Measurements from ENCODE around the gene TVP23C.
A peak's percentile ranks its signal among the peaks of the same experiment; 100 is the strongest.
"Not testable (repeated sequence)": the region's sequence is repeated elsewhere in the genome, so short reads cannot be mapped to it uniquely, and the experiment has no call there.

TVP23C gene

DNA sequence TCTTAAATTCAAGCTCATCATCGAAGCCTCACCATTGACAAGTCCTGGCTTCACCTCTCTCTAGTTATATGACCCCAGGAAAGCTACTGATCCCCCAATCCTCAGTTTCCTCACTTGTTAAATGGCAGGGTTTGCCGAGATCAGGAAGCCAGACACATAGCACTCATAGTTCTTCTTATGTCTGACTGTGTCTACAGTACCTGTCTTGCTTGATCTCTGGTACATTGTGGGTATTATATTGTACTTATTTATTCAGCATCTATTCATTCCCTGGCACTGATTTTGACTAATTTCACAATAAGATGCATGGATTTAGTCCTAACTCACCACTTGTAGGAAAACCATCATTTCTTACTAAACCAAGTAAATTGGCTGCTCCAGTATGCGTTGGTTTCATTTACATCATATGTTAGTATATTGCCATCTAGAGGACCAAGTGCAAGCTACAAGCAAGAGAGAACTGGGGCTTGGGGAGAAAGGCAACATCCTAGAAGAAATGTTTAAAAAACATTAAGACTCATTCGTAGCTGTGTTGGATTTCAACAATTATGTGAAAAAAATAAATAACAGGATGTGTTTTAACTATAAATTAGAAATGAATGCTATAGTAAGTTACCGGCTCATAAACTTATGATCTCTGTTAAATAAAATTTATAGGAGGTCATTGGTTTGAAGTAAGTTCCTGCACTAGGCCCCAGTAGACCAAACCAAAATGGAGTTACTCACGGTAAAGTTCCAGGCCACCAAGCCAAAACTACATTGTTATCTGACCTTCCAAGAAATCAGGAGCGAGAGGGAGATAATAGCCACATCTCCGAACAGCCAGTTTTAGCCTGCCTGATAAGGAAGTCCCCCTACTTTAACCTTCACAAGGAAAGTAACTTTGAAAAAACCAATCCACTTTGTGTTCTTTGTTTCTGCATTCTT, 36.7 kb downstream of the TVP23C start:
- peak; percentile 83 for DNase-seq

DNA sequence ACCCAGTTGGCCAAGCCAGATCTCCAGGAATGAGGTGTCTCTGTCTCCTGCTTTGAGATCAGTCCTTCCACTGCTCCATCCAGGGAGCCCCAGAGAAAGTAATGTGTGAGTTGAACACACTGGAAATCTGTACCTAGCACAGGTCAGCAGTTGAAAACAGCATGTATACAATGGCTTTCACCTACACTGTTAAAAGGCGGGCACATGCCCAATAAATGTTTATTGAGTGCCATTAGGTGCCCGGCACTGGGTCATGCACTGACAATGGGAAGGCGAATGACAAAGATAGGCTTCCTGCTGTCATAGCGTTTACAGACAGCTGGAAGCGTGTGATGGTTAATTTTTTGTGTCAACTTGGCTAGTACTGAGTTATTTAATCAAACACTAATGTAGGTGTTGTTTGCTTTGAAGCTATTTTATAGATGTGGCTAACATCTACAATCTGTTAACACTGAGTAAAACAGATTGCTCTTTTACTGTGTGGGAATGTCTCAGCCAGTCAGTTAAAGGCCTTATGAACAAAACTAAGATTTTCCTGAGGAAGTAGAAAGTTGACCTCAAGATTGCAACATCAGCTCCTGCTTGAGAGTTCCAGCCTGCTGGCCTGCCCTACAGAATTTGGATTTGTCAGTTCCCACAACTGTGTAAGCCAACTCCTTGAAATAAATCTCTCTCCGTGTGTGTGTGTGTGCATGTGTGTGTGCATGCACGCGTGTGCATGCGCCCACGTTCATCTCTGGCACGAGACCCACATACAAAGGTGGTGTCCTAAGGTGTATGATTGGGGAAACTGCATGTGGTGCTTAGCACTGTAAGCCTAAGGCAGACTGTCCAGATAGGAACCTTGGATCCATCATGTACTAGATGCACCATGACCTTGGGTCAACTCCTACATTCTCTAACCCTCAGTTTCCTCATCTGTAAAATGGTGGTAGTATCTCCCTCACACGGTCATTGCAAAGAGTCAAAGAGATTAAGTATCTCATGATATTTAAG, 38.0 kb downstream of the TVP23C start:
- not testable (repeated sequence) for DNase-seq

DNA sequence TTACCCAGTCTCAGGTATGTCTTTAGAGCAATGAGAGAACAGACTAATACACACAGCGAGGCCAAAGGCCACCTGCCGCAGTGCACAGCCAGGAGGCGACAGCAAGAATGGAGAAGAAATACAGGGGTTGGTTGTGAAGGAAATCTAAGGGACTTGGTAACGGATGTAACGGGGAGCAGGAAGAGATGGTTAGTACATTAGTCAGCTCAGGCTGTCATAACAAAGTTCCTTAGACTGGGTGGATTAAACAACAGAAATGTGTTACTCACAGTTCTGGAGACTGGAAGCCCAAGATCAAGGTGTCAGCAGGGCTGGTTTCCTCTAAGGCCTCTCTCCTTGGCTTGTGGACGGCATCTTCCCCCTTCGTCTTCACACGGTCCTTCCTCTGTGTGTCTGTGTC, 47.1 kb downstream of the TVP23C start:
- DNase-seq, result no peak

- no peak for DNase-seq
Observed at GRCh38 chr17:15514469-15514868, 48.8 kb downstream of the TVP23C start.

DNA sequence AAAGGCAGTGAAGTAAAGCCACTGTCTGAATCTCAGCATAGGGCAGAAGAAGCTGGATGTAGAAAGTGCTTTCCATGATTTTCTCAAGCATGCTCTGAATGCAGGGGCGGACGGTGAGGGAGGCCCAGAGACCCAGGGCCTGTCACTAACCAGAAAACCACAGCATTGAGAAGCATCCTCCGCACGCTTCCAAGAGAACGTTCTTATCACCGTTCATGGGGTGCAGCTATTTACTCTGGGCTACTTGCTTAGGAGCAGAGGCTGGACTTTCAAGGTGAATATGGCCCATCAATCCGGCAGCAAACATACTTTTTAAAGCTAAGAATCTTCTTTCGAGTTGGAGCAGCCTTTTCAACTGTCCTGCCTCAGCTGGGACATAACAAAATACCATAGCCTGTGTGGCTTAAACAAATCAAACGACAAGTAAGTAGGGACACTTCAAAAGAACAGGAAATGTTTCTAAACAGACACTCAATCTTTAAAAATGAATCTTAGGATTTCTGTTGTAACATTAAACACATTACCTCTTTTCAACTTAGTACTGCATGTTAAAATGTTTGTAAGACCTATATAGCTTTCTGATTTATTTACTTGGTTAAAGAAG, 49.3 kb downstream of the TVP23C start:
- no peak for DNase-seq

- no peak for DNase-seq
Observed at GRCh38 chr17:15513058-15513791, 50.1 kb downstream of the TVP23C start.

GRCh38 chr17:15512071-15512709, 51.1 kb downstream of the TVP23C start:
- no peak for DNase-seq

DNA sequence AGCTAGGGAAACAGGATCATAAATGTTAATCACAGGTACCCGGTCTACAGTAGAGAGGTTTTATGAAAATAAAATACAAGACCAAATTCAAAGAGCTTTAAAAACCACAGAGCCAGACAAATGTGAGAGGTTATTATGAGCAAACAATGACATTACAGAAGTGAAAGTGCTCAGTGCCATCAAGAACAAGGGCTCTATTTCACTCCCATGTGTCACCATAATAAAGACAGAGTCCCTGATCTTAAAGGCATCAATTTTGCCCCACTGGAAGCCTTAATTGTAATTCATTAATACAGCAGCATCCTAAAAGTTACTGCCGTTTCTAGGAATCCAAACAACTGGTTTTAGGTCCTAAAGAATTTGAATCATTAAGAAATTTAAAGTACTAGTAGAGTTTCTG, 52.1 kb downstream of the TVP23C start:
- DNase-seq, result no peak

GRCh38 chr17:15510361-15510760, 52.9 kb downstream of the TVP23C start:
- no peak for DNase-seq

DNA sequence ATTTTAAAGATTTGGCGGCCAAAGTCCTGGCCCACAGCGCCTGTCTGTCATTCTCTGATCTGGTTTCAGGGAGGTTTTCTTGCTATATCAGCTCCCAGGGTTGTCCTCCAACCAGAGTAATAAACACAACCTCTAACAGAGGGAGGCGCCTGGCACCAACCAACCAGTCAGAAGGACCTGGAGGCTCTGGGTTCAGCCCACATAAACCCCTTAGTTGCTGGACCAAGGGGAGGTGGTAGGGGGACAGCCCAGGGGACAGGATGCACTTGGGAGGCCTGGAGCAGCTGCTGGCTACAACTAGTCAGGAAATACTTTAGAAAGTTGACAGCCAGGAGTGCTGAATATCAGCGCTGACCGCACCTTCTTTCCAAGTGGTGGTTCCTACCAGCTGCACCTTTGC, 54.2 kb downstream of the TVP23C start:
- DNase-seq, result no peak

- DNase-seq, result no peak
Observed at GRCh38 chr17:15508466-15508865, 54.8 kb downstream of the TVP23C start.

- no peak for DNase-seq
Observed at GRCh38 chr17:15507896-15508295, 55.4 kb downstream of the TVP23C start.

GRCh38 chr17:15507001-15507400, 56.3 kb downstream of the TVP23C start:
- no peak for DNase-seq

DNA sequence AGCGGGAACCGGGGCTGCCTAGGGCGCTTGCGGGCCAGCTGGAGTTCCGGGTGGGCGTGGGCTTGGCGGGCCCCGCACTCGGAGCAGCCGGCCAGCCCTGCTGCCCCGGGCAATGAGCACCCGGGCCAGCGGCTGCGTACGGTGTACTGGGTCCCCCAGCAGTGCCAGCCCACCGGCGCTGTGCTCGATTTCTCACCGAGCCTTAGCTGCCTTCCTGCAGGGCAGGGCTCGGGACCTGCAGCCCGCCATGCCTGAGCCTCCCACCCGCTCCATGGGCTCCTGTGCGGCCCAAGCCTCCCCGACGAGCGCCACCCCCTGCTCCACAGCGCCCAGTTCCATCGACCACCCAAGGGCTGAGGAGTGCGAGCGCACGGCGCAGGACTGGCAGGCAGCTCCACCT, 57.6 kb downstream of the TVP23C start:
- not testable (repeated sequence) for DNase-seq

- DNase-seq, result no peak
Observed at GRCh38 chr17:15503731-15504130, 59.6 kb downstream of the TVP23C start.

GRCh38 chr17:15502369-15503112, 60.7 kb downstream of the TVP23C start:
- peak; percentile 92 for DNase-seq

- DNase-seq, result no peak
Observed at GRCh38 chr17:15501793-15502192, 61.5 kb downstream of the TVP23C start.

- no peak for DNase-seq
Observed at GRCh38 chr17:15501282-15501681, 62.0 kb downstream of the TVP23C start.

DNA sequence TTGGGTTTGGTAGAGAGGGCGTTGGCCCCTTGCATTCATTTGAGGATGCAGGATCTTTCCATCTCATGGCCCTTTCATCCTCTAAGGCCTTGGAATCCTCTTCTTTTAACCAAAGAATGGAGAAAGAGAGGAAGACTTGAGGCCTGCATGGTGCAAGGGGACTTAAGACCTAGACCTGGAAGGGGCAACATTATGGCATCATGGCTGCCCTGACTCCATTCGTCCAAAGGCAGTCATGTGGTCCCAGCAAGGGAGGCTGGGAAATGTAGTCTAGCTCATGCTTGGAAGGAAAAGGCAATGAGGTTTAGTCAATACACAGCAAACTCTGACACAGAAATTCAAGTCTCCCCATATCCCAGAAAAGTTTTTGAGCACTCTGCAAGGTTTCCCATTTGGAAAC, 65.2 kb downstream of the TVP23C start:
- peak; percentile 73 for DNase-seq

GRCh38 chr17:15496735-15497670, 66.3 kb downstream of the TVP23C start:
- peak; percentile 60 for DNase-seq

Data from hematopoietic multipotent progenitor cell treated with erythropoietin and hydrocortisone succinate and interleukin-3 and kit ligand, for 4 days (in vitro differentiated cells).